Measurements from ENCODE around the gene C17orf78. TPM values are rescaled to one million over a fixed set of nuclear protein-coding genes. Genes with fewer than 3 reads are reported as not detected.

The C17orf78 gene
- total and polyA plus RNA-seq, 2 of the 8 experiments (the other 6 are each of a cell fraction or from before 2014, with no cell fraction given), result not detected

DNA sequence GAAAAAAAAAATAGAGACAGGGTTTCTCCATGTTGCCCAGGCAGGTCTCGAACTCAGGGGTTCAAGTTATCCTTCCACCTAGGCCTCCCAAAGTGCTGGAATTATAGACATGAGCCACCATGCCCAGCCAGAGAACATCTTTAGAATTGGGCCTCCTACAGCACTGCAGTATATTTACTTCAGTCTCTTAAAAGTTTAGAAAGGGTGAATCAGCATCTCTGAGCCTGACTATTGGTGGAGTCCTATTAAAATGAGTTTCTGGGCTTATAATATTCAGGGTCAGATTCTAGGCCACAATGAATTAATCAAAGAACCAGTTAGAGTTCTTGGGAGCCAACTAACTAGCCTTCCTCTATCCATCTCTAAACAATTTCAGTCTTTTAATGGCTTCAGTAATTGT lies 53.7 kb downstream of the C17orf78 start:
- FAIRE-seq (no peak), DNase-seq (ENCODE audit: low read depth in 1 of 2, low spot score in 2 of 2) (no peak)
- Histone ChIP-seq H2AK5ac (ENCODE audit: low read depth, low read length) (no peak overlapping the region), H2BK20ac (ENCODE audit: low read length) (no peak overlapping the region), H3K4me2 (ENCODE audit: insufficient read depth in 1 of 2, low read depth in 2 of 2, low read length in 2 of 2) (no peak overlapping the region), H3K23me2 (ENCODE audit: low read depth, low read length) (no peaks in the 10 kb centered on the region), H3K4me3 (ENCODE audit: extremely low read depth in 1 of 4, insufficient read depth in 2 of 4, low read depth in 3 of 4, low read length in 4 of 4) (no peak overlapping the region), H3K56ac (replicated peaks; ENCODE audit: insufficient read length, low read depth, low read length) (no peak overlapping the region), H3K14ac (ENCODE audit: insufficient read length) (no peak overlapping the region), H3K9ac (replicated peaks in 1 of 4; ENCODE audit: extremely low read depth in 1 of 4, low read depth in 3 of 4, low read length in 3 of 4) (no peak overlapping the region), H2BK120ac (replicated peaks; ENCODE audit: low read depth, low read length) (no peak overlapping the region), H3K23ac (ENCODE audit: insufficient read length) (no peak overlapping the region), H3K79me1 (ENCODE audit: low read depth, low read length) (no peaks in the 10 kb centered on the region), H3K27ac (ENCODE audit: low read depth, low read length) (no peak overlapping the region), H2BK15ac (ENCODE audit: low read length) (no peak overlapping the region), H3K9me3 (ENCODE audit: insufficient read depth in 2 of 2, low read depth in 1 of 2, low read length in 1 of 2) (no peaks in the 10 kb centered on the region), H3K4me1 (replicated peaks in 1 of 4; ENCODE audit: control insufficient read depth in 3 of 4, insufficient read depth in 4 of 4, low read length in 3 of 4) (no peaks in the 10 kb centered on the region), H4K91ac (replicated peaks; ENCODE audit: insufficient read length, low read length) (no peak overlapping the region), H3K18ac (ENCODE audit: extremely low read depth, low read length) (no peak overlapping the region), H2AFZ (ENCODE audit: low read length) (no peak overlapping the region), H3K36me3 (ENCODE audit: control insufficient read depth in 2 of 4, insufficient read depth in 4 of 4, low read length in 3 of 4) (peaks cover 0 to 20% (median 7%) of the 10 kb centered on the region in 4 experiments; a peak in 6 of 8 replicates), H4K8ac (ENCODE audit: extremely low read depth, insufficient read depth, low read length) (no peak overlapping the region), H3K4ac (replicated peaks; ENCODE audit: insufficient read length, low read depth, low read length) (no peak overlapping the region), H3K79me2 (ENCODE audit: control insufficient read depth in 1 of 2, insufficient read depth in 2 of 2, low read length in 2 of 2) (no peaks in the 10 kb centered on the region), H4K20me1 (replicated peaks in 1 of 2; ENCODE audit: control insufficient read depth in 1 of 2, insufficient read depth in 2 of 2, low read length in 2 of 2) (peaks cover 0 to 2% of the 10 kb centered on the region in 2 experiments), H3K27me3 (replicated peaks in 1 of 4; ENCODE audit: control insufficient read depth in 3 of 4, extremely low read depth in 1 of 4, insufficient read depth in 3 of 4, low read length in 3 of 4) (no peaks in the 10 kb centered on the region), H2BK5ac (ENCODE audit: low read depth, low read length) (no peak overlapping the region), H4K5ac (ENCODE audit: insufficient read length, low read depth, low read length) (no peak overlapping the region), H2BK12ac (ENCODE audit: low read depth, low read length) (no peak overlapping the region)
- 95% methylated on average over 1 of the region's 1 CpG; no CpG with 5 or more reads in 1 of the 2 experiments for WGBS, 2 experiments (ENCODE audit: extremely low coverage in 1 of 2, insufficient coverage in 1 of 2, insufficient read length in 1 of 2, insufficient replicate concordance in 2 of 2, low coverage in 1 of 2, low lambda C conversion rate in 2 of 2, missing lambda C conversion rate in 1 of 2)
- ChIA-PET POLR2A (ENCODE audit: partially characterized antibody) (interaction anchor here (1.3 to 2.1 kb wide), 4 partner anchors 9 to 59 kb away, joined by 3 to 7 read pairs (median 5); partner anchors contain the start of genes ACACA and TADA2A), CTCF (ENCODE audit: partially characterized antibody) (interaction anchor here (1.1 to 2.2 kb wide), 2 partner anchors 10 to 16 kb away, joined by 3 to 17 read pairs; no protein-coding TSS in a partner anchor)
- TF ChIP-seq TEAD4 (IDR thresholded peaks at IDR 0.05; ENCODE audit: low read depth, low read length) (no peak), HDAC2 (IDR thresholded peaks at IDR 0.05; ENCODE audit: borderline replicate concordance in 1 of 2, low read depth in 2 of 2, low read length in 2 of 2) (no peak), CTBP2 (IDR thresholded peaks at IDR 0.05; ENCODE audit: borderline replicate concordance, insufficient read depth, insufficient read length, low read length) (no peak)

Data from H1 (cell line).